ENCODE data around the gene CST3.

GRCh38 chr20:23608251-23608846, 29.4 kb downstream of the CST3 start:
- TF ChIP-seq CTCF (IDR thresholded peaks at IDR 0.05) (no peak), POLR2A (IDR thresholded peaks at IDR 0.05) (no peak)

Measured in vagina (tissue), 2 donors.